ENCODE data around the gene STARD5.

DNA sequence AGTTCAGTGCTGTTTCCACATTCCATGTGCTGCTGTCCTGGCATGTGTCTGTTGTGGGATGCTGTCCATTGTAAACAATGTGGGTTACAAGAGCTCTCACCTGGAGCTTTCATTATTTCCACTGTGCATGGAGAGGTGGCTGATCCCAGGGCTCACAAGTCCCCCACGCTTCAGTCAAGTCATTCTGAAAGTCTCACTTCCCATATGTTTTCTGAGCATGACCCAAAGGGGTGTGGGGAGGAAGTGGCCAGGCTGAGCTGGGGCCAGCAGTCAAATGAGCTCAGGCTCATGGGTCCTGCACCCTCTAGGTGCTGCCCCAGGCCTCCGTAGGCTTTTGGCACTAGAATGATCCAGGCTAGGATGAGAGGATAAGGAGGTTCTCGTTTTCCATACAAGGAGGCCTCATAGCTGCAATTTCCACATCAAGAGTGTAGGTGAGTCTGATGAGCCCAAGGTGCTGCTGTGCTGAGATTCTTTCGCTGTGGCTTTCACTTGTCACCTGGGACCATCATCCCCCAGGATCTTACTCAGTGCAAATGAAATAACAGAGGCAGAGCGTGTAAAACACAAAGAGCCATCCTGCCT, 22.0 kb downstream of the STARD5 start:
- TF ChIP-seq CTCF (IDR thresholded peaks at IDR 0.05 in 8 of 11, conservative IDR thresholded peaks at IDR 0.05 in 3 of 11) (no peak), POLR2AphosphoS5 (IDR thresholded peaks at IDR 0.05) (peak; percentile 30 to 88 (median 81))
